Measurements from ENCODE around the gene SIGLEC1. TPM values are rescaled to one million over a fixed set of nuclear protein-coding genes. Genes with fewer than 3 reads are reported as not detected.

Gene SIGLEC1
- total RNA-seq, 2 experiments from 2014 or later: not detected

GRCh38 chr20:3747471-3747870 is 35.1 kb upstream of the SIGLEC1 start:
- DNase-seq (no peak), ATAC-seq (no peak)
- ChIA-PET POLR2A (interaction anchor here (1.1 to 1.4 kb wide), 2 partner anchors 9 to 21 kb away, joined by 4 to 5 read pairs; partner anchors contain the start of gene ADISSP), CTCF (interaction anchor here (0.7 to 2.2 kb wide), 3 partner anchors 16 to 107 kb away, joined by 3 to 4 read pairs (median 3); no protein-coding TSS in a partner anchor)
- Mint-ChIP-seq H3K4me3 (no peak overlapping the region), H3K27me3 (peaks cover 4% of the 10 kb centered on the region), H3K36me3 (ENCODE audit: low read depth) (peaks cover 3% of the 10 kb centered on the region), H3K4me1 (ENCODE audit: low read depth) (peaks cover 11% of the 10 kb centered on the region), H3K9me3 (no peaks in the 10 kb centered on the region), H3K27ac (no peak overlapping the region)
- TF ChIP-seq, protein P1, sequence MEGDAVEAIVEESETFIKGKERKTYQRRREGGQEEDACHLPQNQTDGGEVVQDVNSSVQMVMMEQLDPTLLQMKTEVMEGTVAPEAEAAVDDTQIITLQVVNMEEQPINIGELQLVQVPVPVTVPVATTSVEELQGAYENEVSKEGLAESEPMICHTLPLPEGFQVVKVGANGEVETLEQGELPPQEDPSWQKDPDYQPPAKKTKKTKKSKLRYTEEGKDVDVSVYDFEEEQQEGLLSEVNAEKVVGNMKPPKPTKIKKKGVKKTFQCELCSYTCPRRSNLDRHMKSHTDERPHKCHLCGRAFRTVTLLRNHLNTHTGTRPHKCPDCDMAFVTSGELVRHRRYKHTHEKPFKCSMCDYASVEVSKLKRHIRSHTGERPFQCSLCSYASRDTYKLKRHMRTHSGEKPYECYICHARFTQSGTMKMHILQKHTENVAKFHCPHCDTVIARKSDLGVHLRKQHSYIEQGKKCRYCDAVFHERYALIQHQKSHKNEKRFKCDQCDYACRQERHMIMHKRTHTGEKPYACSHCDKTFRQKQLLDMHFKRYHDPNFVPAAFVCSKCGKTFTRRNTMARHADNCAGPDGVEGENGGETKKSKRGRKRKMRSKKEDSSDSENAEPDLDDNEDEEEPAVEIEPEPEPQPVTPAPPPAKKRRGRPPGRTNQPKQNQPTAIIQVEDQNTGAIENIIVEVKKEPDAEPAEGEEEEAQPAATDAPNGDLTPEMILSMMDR (IDR thresholded peaks at IDR 0.05): no peak
- intact Hi-C loops (cut with micrococcal nuclease): no loop called here

DNA sequence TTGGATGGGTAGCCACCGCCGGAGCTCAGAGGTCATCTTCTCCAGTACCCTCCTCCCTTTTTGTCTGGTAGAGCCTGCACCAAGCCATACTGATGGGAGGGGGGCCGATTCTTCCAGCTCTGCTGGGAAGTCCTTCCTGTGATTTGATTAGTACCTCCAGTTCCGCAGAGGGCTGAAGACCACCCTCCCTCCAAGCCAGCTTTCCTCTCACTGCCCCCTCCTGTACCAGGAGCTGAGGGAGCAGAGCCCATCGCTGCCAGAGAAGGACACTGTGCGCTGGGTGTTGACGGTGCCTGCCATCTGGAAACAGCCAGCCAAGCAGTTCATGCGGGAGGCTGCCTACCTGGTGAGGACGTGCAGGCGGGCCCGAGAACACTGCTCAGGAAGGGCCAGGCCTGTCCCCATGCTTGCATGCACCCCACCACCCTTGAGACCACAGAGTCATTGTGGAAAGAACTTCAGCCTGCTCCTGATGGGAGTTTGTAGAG is 33.3 kb upstream of the SIGLEC1 start:
- Mint-ChIP-seq H3K4me1 (ENCODE audit: low read depth) (peaks cover 7% of the 10 kb centered on the region), H3K27ac (no peak overlapping the region), H3K9me3 (no peaks in the 10 kb centered on the region), H3K27me3 (peaks cover 4% of the 10 kb centered on the region), H3K4me3 (no peak overlapping the region), H3K36me3 (ENCODE audit: low read depth) (peaks cover under 1% of the 10 kb centered on the region)
- POLR2A ChIA-PET: no interaction called here
- ATAC-seq (no peak), DNase-seq (no peak)
- CTCF ChIA-PET: interaction anchor here (1.3 to 1.8 kb wide), 3 partner anchors 9 to 49 kb away, joined by 4 to 10 read pairs (median 5); partner anchors contain the start of gene ADISSP
- intact Hi-C loops (cut with micrococcal nuclease): no loop called here
- TF ChIP-seq, protein P1 (IDR thresholded peaks at IDR 0.05): no peak

DNA sequence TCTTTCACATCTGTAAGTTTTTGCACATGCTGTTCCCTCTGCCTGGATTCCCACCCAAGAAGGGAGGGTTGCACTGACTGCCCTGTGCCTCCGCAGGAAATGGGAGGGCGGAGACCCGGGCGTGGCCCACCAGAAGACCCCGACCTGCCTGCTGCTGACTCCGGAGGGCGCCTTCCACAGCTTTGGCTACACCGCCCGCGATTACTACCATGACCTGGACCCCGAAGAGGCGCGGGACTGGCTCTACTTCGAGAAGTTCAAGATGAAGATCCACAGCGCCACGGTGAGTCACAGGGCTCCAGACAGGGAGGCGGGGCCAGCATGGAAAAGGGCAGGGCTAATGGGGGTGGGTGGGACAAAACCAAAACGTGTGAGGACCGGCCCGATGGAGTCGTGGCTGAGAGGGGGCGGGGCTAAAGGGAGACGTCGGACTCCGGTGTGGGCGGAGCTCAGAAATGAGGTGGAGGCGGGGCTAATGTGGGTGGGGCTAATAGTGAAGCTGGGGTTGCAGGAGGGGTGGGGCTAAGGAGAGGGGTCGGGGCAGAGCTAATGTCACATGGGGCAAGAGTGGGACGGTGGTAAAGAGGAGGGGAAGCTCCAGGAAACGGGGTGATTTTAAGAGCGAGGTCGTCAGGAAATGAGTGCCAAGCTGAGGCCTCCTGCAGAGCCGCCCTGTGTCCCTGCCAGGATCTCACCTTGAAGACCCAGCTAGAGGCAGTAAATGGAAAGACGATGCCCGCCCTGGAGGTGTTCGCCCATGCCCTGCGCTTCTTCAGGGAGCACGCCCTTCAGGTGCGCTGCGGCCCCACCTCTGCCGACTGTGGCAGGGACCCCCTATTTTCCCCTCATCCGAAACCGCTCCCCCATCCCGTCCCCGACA is 32.6 kb upstream of the SIGLEC1 start:
- H3K27me3 Mint-ChIP-seq: peaks cover 4% of the 10 kb centered on the region
- TF ChIP-seq, protein P1 (IDR thresholded peaks at IDR 0.05): no peak
- ChIA-PET POLR2A (interaction anchor here (0.9 kb wide), 1 partner anchor 22 kb away, joined by 3 read pairs; no protein-coding TSS in a partner anchor), CTCF (interaction anchor here (0.7 to 1.8 kb wide), 7 partner anchors 8 to 110 kb away, joined by 3 to 10 read pairs (median 4); partner anchors contain the start of gene ADISSP)
- no peaks in the 10 kb centered on the region for H3K36me3 Mint-ChIP-seq (ENCODE audit: low read depth)
- no peak overlapping the region for H3K27ac Mint-ChIP-seq
- peak; percentile 86 for DNase-seq
- peak overlapping the region; percentile 53 for H3K4me3 Mint-ChIP-seq
- H3K9me3 Mint-ChIP-seq: no peaks in the 10 kb centered on the region
- peak; percentile 91 for ATAC-seq
- intact Hi-C loops (cut with micrococcal nuclease): no loop called here
- H3K4me1 Mint-ChIP-seq (ENCODE audit: low read depth): peaks cover 7% of the 10 kb centered on the region

- ChIA-PET CTCF (interaction anchor here (1.0 to 1.8 kb wide), 5 partner anchors 9 to 68 kb away, joined by 3 to 10 read pairs (median 4); partner anchors contain the start of gene ADISSP), POLR2A (interaction anchor here (0.9 kb wide), 1 partner anchor 23 kb away, joined by 3 read pairs; no protein-coding TSS in a partner anchor)
- no peak for ATAC-seq
- peaks cover 4% of the 10 kb centered on the region for H3K27me3 Mint-ChIP-seq
- TF ChIP-seq, protein P1 (IDR thresholded peaks at IDR 0.05): no peak
- intact Hi-C loops (cut with micrococcal nuclease): no loop called here
- peaks cover 7% of the 10 kb centered on the region for H3K4me1 Mint-ChIP-seq (ENCODE audit: low read depth)
- H3K4me3 Mint-ChIP-seq: no peak overlapping the region
- H3K9me3 Mint-ChIP-seq: no peaks in the 10 kb centered on the region
- H3K27ac Mint-ChIP-seq: no peak overlapping the region
- no peak for DNase-seq
- H3K36me3 Mint-ChIP-seq (ENCODE audit: low read depth): no peaks in the 10 kb centered on the region
Observed at GRCh38 chr20:3744037-3744436, 31.6 kb upstream of the SIGLEC1 start.
